ENCODE measurements around the gene HBP1. TPM values are rescaled to one million over a fixed set of nuclear protein-coding genes. Genes with fewer than 3 reads are reported as not detected.
A peak's percentile ranks its signal among the peaks of the same experiment; 100 is the strongest.

Gene HBP1
- total and polyA plus RNA-seq, 2 of the 13 experiments (the other 11 are each of a cell fraction or from before 2014, with no cell fraction given), result 22.9 to 44.1 TPM

- H3K9me3 ChIP-seq (ENCODE audit: low read length), result no peaks in the 10 kb centered on the region
- WGBS (ENCODE audit: low lambda C conversion rate), result 83% methylated on average over 1 of the region's 1 CpG
- BruUV-seq (replicated peaks), result no TSS peak
- intact Hi-C loops (cut with micrococcal nuclease; ENCODE audit: unreplicated experiment) (no loop called here), in situ Hi-C loops (cut with HindIII; ENCODE audit: extremely low pct_ligation_motif_present, low pct_unique_long_range_greater_than_20kb) (no loop called here)
- TF ChIP-seq REXO4 (CRISPR knock-in tag; IDR thresholded peaks at IDR 0.05; ENCODE audit: borderline replicate concordance) (no peak), CTCF (CRISPR knock-in tag; IDR thresholded peaks at IDR 0.05) (no peak), TGIF2 (CRISPR knock-in tag; IDR thresholded peaks at IDR 0.05) (no peak), FOSL2 (CRISPR knock-in tag; IDR thresholded peaks at IDR 0.05) (peak; percentile 58), ZNF83 (CRISPR knock-in tag; IDR thresholded peaks at IDR 0.05; ENCODE audit: borderline replicate concordance) (no peak), BHLHE40 (IDR thresholded peaks at IDR 0.05; ENCODE audit: low read length) (no peak)
- peaks cover 14% of the 10 kb centered on the region for H3K4me1 ChIP-seq (ENCODE audit: insufficient read depth, low read length)
- FAIRE-seq (no peak), ATAC-seq (no peak), DNase-seq (ENCODE audit: low spot score) (peak; percentile 22)
- H3K27ac ChIP-seq (ENCODE audit: extremely low read length, insufficient read depth, low read length), result no peak overlapping the region
- H2AFZ ChIP-seq (ENCODE audit: low read length), result no peak overlapping the region
- H4K20me1 ChIP-seq (ENCODE audit: insufficient read depth, low read length), result peaks cover 27% of the 10 kb centered on the region
- H3K9ac ChIP-seq (ENCODE audit: insufficient read depth, low read depth, low read length), result no peak overlapping the region
- POLR2A ChIA-PET, result interaction anchor here (3.9 kb wide), 1 partner anchor 12 kb away, joined by 24 read pairs; the partner anchor contains the start of gene HBP1
- no peak overlapping the region for H3K4me2 ChIP-seq (ENCODE audit: low read depth, low read length)
- no peak overlapping the region for H3K4me3 ChIP-seq (replicated peaks in 1 of 3; ENCODE audit: insufficient read depth in 1 of 3, low read depth in 2 of 3, low read length in 3 of 3)
- CTCF ChIA-PET (ENCODE audit: low intra/inter-chr PET ratio, low total read pairs), result no interaction called here
- H3K27me3 ChIP-seq (ENCODE audit: control insufficient read depth in 1 of 2, insufficient read depth in 2 of 2, low read length in 2 of 2), result no peaks in the 10 kb centered on the region
- H3K36me3 ChIP-seq (replicated peaks in 1 of 2; ENCODE audit: control insufficient read depth in 1 of 2, insufficient read depth in 2 of 2, low read length in 2 of 2), result peaks cover 9 to 45% of the 10 kb centered on the region in 2 experiments
- peaks cover 37% of the 10 kb centered on the region for H3K79me2 ChIP-seq (ENCODE audit: insufficient read depth, low read length)
Observed at GRCh38 chr7:107180378-107180777, 11.6 kb downstream of the HBP1 start.

GRCh38 chr7:107181172-107181571, 12.4 kb downstream of the HBP1 start:
- H3K36me3 ChIP-seq (replicated peaks in 1 of 2; ENCODE audit: control insufficient read depth in 1 of 2, insufficient read depth in 2 of 2, low read length in 2 of 2), result peaks cover 9 to 51% of the 10 kb centered on the region in 2 experiments
- POLR2A ChIA-PET, result interaction anchor here (3.9 kb wide), 1 partner anchor 13 kb away, joined by 24 read pairs; the partner anchor contains the start of gene HBP1
- H3K4me1 ChIP-seq (ENCODE audit: insufficient read depth, low read length), result peaks cover 14% of the 10 kb centered on the region
- no peak overlapping the region for H3K27ac ChIP-seq (ENCODE audit: extremely low read length, insufficient read depth, low read length)
- WGBS (ENCODE audit: low lambda C conversion rate), result over 99% methylated on average over 5 of the region's 5 CpGs
- peaks cover 33% of the 10 kb centered on the region for H3K79me2 ChIP-seq (ENCODE audit: insufficient read depth, low read length)
- H3K27me3 ChIP-seq (ENCODE audit: control insufficient read depth in 1 of 2, insufficient read depth in 2 of 2, low read length in 2 of 2), result no peaks in the 10 kb centered on the region
- ATAC-seq (no peak), DNase-seq (ENCODE audit: low spot score) (no peak), FAIRE-seq (no peak)
- in situ Hi-C loops (cut with HindIII; ENCODE audit: extremely low pct_ligation_motif_present, low pct_unique_long_range_greater_than_20kb), result no loop called here
- no peak overlapping the region for H3K4me2 ChIP-seq (ENCODE audit: low read depth, low read length)
- intact Hi-C loops (cut with micrococcal nuclease; ENCODE audit: unreplicated experiment), result no loop called here
- H3K9ac ChIP-seq (ENCODE audit: insufficient read depth, low read depth, low read length), result no peak overlapping the region
- CTCF ChIA-PET (ENCODE audit: low intra/inter-chr PET ratio, low total read pairs), result no interaction called here
- H4K20me1 ChIP-seq (ENCODE audit: insufficient read depth, low read length), result peaks cover 21% of the 10 kb centered on the region
- no TSS peak for BruUV-seq (replicated peaks)
- H2AFZ ChIP-seq (ENCODE audit: low read length), result no peak overlapping the region
- H3K9me3 ChIP-seq (ENCODE audit: low read length), result no peaks in the 10 kb centered on the region
- no peak overlapping the region for H3K4me3 ChIP-seq (replicated peaks in 1 of 3; ENCODE audit: insufficient read depth in 1 of 3, low read depth in 2 of 3, low read length in 3 of 3)
- no peak for TF ChIP-seq ZKSCAN1 (IDR thresholded peaks at IDR 0.05; ENCODE audit: low read length)

Data from HepG2 (cell line).